Measurements from ENCODE around the gene LAMC2.

The LAMC2 gene

GRCh38 chr1:183180218-183180617, 5.8 kb upstream of the LAMC2 start:
- Histone ChIP-seq H3F3A (ENCODE audit: low read depth) (no peaks in the 10 kb centered on the region), H2AFZ (ENCODE audit: low read length) (peak overlapping the region; percentile 79; the same call in 1 of the 2 replicates), H3K4me3 (ENCODE audit: low read length, poor library complexity, severe bottlenecking) (no peak overlapping the region), H3K4me2 (ENCODE audit: low read depth, low read length, poor library complexity, severe bottlenecking) (peak overlapping the region; percentile 15), H3K9me3 (ENCODE audit: insufficient read depth, low read depth, low read length) (no peaks in the 10 kb centered on the region), H3K27me3 (ENCODE audit: insufficient read depth, low read length, poor library complexity, severe bottlenecking) (no peaks in the 10 kb centered on the region), H3K4me1 (ENCODE audit: insufficient read depth, low read length, poor library complexity, severe bottlenecking) (peaks cover 11% of the 10 kb centered on the region), H3K9me2 (replicated peaks; ENCODE audit: low read depth, low read length) (no peaks in the 10 kb centered on the region), H3K9ac (ENCODE audit: low read depth, low read length, poor library complexity, severe bottlenecking) (peak overlapping the region; percentile 24), H3K79me2 (ENCODE audit: insufficient read depth, low read length) (no peaks in the 10 kb centered on the region), H3K36me3 (ENCODE audit: insufficient read depth, low read length) (no peaks in the 10 kb centered on the region), H4K20me1 (ENCODE audit: insufficient read depth, low read length, poor library complexity, severe bottlenecking) (no peaks in the 10 kb centered on the region)
- TF ChIP-seq CTCF (conservative IDR thresholded peaks at IDR 0.05; ENCODE audit: low read length) (no peak), EZH2phosphoT487 (IDR thresholded peaks at IDR 0.05; ENCODE audit: borderline replicate concordance) (no peak)

DNA sequence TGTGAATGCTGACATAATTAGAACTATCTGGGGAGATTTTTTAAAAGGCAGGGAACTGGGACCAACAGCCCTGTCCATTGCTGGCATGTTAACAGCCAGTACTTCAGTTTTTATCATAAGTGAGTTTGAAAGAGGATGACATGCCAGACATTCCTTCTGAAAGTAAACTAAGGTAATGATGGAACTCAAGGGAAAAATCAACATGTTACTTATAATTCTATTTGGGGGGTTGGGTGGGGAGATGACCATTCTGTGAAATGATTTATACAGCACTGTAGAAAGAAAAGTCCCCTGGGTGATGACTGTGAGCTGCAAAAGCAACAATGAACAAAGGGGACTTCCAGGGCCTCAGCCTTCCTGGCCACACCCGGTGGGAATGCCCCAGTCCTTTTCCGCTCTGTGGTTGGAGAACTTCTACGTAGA, 5.4 kb upstream of the LAMC2 start:
- Histone ChIP-seq H2AFZ (ENCODE audit: low read length) (peak overlapping the region; percentile 79), H3K79me2 (ENCODE audit: insufficient read depth, low read length) (no peaks in the 10 kb centered on the region), H4K20me1 (ENCODE audit: insufficient read depth, low read length, poor library complexity, severe bottlenecking) (no peaks in the 10 kb centered on the region), H3K4me2 (ENCODE audit: low read depth, low read length, poor library complexity, severe bottlenecking) (peak overlapping the region; percentile 15), H3K4me1 (ENCODE audit: insufficient read depth, low read length, poor library complexity, severe bottlenecking) (peaks cover 11% of the 10 kb centered on the region), H3K9me2 (replicated peaks; ENCODE audit: low read depth, low read length) (no peaks in the 10 kb centered on the region), H3K4me3 (ENCODE audit: low read length, poor library complexity, severe bottlenecking) (no peak overlapping the region), H3F3A (ENCODE audit: low read depth) (no peaks in the 10 kb centered on the region), H3K9ac (ENCODE audit: low read depth, low read length, poor library complexity, severe bottlenecking) (no peak overlapping the region), H3K9me3 (ENCODE audit: insufficient read depth, low read depth, low read length) (no peaks in the 10 kb centered on the region), H3K27me3 (ENCODE audit: insufficient read depth, low read length, poor library complexity, severe bottlenecking) (no peaks in the 10 kb centered on the region), H3K36me3 (ENCODE audit: insufficient read depth, low read length) (no peaks in the 10 kb centered on the region)
- TF ChIP-seq CTCF (conservative IDR thresholded peaks at IDR 0.05; ENCODE audit: low read length) (no peak), EZH2phosphoT487 (IDR thresholded peaks at IDR 0.05; ENCODE audit: borderline replicate concordance) (no peak)

GRCh38 chr1:183186841-183187240, 777 bp downstream of the LAMC2 start:
- no peak overlapping the region for H2AFZ ChIP-seq (ENCODE audit: low read length)
- H3K9me2 ChIP-seq (replicated peaks; ENCODE audit: low read depth, low read length), result no peaks in the 10 kb centered on the region
- no peak for TF ChIP-seq EZH2phosphoT487 (IDR thresholded peaks at IDR 0.05; ENCODE audit: borderline replicate concordance)
- no peak for TF ChIP-seq CTCF (conservative IDR thresholded peaks at IDR 0.05; ENCODE audit: low read length)
- H3K27me3 ChIP-seq (ENCODE audit: insufficient read depth, low read length, poor library complexity, severe bottlenecking), result no peaks in the 10 kb centered on the region
- no peaks in the 10 kb centered on the region for H3F3A ChIP-seq (ENCODE audit: low read depth)
- H3K36me3 ChIP-seq (ENCODE audit: insufficient read depth, low read length), result no peaks in the 10 kb centered on the region
- no peak overlapping the region for H3K4me3 ChIP-seq (ENCODE audit: low read length, poor library complexity, severe bottlenecking)
- H4K20me1 ChIP-seq (ENCODE audit: insufficient read depth, low read length, poor library complexity, severe bottlenecking), result no peaks in the 10 kb centered on the region
- no peak overlapping the region for H3K4me2 ChIP-seq (ENCODE audit: low read depth, low read length, poor library complexity, severe bottlenecking)
- no peaks in the 10 kb centered on the region for H3K9me3 ChIP-seq (ENCODE audit: insufficient read depth, low read depth, low read length)
- no peaks in the 10 kb centered on the region for H3K4me1 ChIP-seq (ENCODE audit: insufficient read depth, low read length, poor library complexity, severe bottlenecking)
- no peaks in the 10 kb centered on the region for H3K79me2 ChIP-seq (ENCODE audit: insufficient read depth, low read length)
- H3K9ac ChIP-seq (ENCODE audit: low read depth, low read length, poor library complexity, severe bottlenecking), result no peak overlapping the region

Data from Loucy (cell line).